Measurements from ENCODE around the gene MRPL20.

GRCh38 chr1:1387098-1388077, 19.7 kb downstream of the MRPL20 start:
- TF ChIP-seq CTCF (IDR thresholded peaks at IDR 0.05) (no peak), POLR2A (IDR thresholded peaks at IDR 0.05) (no peak)

All from body of pancreas (tissue), 4 donors.